MG63 (cell line): ENCODE measurements around the gene RBBP8. TPM values are rescaled to one million over a fixed set of nuclear protein-coding genes. Genes with fewer than 3 reads are reported as not detected.

Source experiments
- DNase-seq: peaks from one replicate; pipeline ENCODE4 v3.0.0-alpha.2; 2020
- H3K27me3 ChIP-seq: fragments of 250-450 bp; sonication (Bioruptor Pico); 2 replicates; pipeline ENCODE4 v1.5.1; 2020; ENCODE audit warnings: mild to moderate bottlenecking, moderate library complexity
- H3K36me3 ChIP-seq: fragments of 250-450 bp; sonication (Bioruptor Pico); 2 replicates; pipeline ENCODE4 v1.5.1; 2020; ENCODE audit warnings: mild to moderate bottlenecking, moderate library complexity
- H3K4me3 ChIP-seq: fragments of 250-450 bp; sonication (Bioruptor Pico); 2 replicates; pipeline ENCODE4 v1.5.1; 2020; ENCODE audit warnings: mild to moderate bottlenecking, moderate library complexity
- H3K9me3 ChIP-seq: fragments of 250-450 bp; sonication (Bioruptor Pico); 2 replicates; pipeline ENCODE4 v1.5.1; 2020; ENCODE audit warnings: mild to moderate bottlenecking, moderate library complexity
- total RNA-seq: library from RNA; depleted of rRNA; stranded (reverse); fragments of >200 nt; shearing (Covaris generic); gene quantifications from 2 replicates; pipeline ENCODE4 v1.2.3, GENCODE V29; 2014; ENCODE audit warnings: low replicate concordance

Gene RBBP8
- total RNA-seq, 1 experiment from 2014 or later, result 19.4 TPM

DNA sequence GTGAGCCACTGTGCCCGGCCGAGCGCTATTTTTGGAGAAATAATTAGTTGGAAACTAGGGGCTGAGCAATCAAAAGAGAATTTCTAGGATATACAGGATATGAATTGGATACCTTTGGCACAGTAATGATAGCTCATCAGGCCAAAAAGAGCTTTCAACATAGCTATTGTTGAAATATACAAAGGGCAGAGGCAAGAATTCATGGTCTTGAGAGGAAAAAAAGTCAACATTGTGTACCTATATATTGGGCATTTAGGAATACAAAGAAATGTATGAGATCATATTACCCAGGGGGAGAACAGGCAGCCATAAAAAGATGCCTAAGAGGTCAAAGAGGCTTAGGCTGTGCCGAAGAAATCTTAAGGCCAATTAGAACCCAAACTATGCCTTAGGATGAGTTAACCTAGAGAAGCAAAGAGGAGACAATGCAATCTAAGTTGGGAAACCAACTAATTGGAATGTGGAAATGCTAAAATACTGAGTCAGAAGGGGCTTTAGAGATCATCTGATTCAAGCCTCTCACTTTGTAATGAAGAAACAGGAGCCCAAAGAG lies 99.0 kb downstream of the RBBP8 start:
- no peaks in the 10 kb centered on the region for H3K27me3 ChIP-seq

DNA sequence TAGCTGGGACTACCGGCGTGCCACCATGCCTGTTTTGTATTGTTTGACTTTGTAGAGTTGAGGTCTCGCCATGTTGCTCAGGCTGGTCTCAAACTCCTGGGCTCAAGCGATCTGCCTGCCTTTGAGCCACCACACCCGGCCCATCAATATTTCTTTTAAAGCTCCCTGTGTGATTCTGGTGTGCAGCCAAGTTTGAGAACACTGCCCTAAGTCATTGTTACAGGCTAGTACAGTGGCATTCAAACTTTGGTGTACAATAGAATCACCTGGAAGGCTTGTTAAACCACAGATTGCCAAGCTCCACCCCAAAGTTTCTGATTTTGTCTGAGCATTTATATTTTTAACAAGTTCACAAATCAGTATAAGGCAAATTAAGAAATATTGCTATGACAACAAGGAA lies 99.9 kb downstream of the RBBP8 start:
- no peak overlapping the region for H3K4me3 ChIP-seq
- H3K9me3 ChIP-seq, result no peaks in the 10 kb centered on the region
- no peak for DNase-seq
- no peaks in the 10 kb centered on the region; the same call in 1 of the 2 replicates for H3K36me3 ChIP-seq
- H3K27me3 ChIP-seq, result no peaks in the 10 kb centered on the region

More for the DNA sequence above, 99.0 kb downstream of the RBBP8 start:
- H3K36me3 ChIP-seq, result no peaks in the 10 kb centered on the region; the same call in 1 of the 2 replicates
- no peak overlapping the region for H3K4me3 ChIP-seq
- no peak for DNase-seq
- no peaks in the 10 kb centered on the region for H3K9me3 ChIP-seq

DNA sequence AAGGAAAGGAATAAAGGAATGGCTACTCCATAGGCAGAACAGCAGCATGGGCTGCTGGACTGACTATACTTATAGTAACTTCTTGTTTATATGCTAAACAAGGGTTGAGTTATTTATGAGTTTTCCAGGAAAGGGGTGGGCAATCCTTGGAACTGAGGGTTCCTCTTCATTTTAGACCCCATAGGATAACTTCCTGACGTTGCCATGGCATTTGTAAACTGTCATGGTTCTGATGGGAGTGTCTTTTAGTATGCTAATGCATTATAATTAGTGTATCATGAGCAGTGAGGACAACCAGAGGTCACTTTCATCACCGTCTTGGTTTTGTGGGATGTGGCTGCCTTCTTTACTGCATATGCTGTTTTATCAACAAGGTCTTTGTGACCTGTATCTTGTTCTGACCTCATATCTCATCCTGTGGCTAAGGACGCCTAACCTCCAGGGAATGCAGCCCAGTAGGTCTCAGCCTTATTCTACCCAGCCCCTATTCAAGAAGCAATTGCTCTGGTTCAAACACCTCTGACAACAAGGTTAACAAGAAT lies 103.6 kb downstream of the RBBP8 start:
- DNase-seq, result no peak
- no peaks in the 10 kb centered on the region for H3K36me3 ChIP-seq
- no peaks in the 10 kb centered on the region for H3K9me3 ChIP-seq
- no peaks in the 10 kb centered on the region for H3K27me3 ChIP-seq
- H3K4me3 ChIP-seq, result no peak overlapping the region

DNA sequence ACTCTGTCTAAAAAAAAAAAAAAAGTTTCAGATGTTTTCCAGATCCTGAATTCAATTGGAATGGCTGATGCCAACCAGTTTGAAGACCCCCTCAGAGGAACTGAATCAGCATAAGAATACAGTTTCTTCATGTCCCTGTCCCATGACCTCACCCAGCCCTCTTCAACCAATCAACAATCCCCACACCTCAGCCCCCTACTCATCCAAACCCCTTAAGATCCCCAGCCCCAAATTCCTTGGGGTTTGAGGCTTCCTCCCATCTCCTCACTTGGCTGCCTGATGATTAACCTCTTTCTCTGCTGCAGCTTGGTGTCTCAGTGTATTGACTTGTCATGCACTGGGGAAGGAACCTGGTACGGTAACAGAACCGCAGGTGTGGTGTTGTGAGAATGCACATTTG lies 104.5 kb downstream of the RBBP8 start:
- no peak for DNase-seq
- Histone ChIP-seq H3K36me3 (no peaks in the 10 kb centered on the region), H3K4me3 (no peak overlapping the region), H3K27me3 (no peaks in the 10 kb centered on the region), H3K9me3 (no peaks in the 10 kb centered on the region)

DNA sequence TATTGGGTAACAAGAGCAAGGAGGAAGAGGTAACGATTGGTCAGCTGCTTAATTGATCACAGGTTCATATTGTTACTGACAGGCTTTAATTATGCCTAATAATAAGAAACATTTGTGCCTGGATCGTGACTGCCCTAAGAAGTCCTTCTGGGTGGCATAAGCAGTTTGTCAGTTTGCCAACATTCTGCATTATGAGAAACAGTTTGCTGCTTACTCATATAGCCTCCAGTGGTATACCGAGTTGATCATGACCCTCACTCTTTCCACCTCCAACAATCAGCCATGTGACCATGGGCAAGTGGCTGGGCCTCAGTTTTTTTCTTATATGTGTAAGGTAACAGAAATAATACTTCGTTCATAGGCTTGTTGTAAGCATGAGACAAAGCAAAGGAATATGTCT lies 105.6 kb downstream of the RBBP8 start:
- H3K27me3 ChIP-seq, result no peaks in the 10 kb centered on the region
- H3K36me3 ChIP-seq, result no peaks in the 10 kb centered on the region
- DNase-seq, result peak; percentile 35
- H3K4me3 ChIP-seq, result no peak overlapping the region
- H3K9me3 ChIP-seq, result no peaks in the 10 kb centered on the region

GRCh38 chr18:23042133-23042532 lies 109.0 kb downstream of the RBBP8 start:
- DNase-seq, result peak; percentile 59
- Histone ChIP-seq H3K27me3 (no peaks in the 10 kb centered on the region), H3K4me3 (no peak overlapping the region), H3K9me3 (no peaks in the 10 kb centered on the region), H3K36me3 (no peaks in the 10 kb centered on the region)

- no peak for DNase-seq
- no peaks in the 10 kb centered on the region for H3K9me3 ChIP-seq
- H3K36me3 ChIP-seq, result no peaks in the 10 kb centered on the region
- no peaks in the 10 kb centered on the region for H3K27me3 ChIP-seq
- no peak overlapping the region for H3K4me3 ChIP-seq
Measured at GRCh38 chr18:23043803-23044376, 110.8 kb downstream of the RBBP8 start.

DNA sequence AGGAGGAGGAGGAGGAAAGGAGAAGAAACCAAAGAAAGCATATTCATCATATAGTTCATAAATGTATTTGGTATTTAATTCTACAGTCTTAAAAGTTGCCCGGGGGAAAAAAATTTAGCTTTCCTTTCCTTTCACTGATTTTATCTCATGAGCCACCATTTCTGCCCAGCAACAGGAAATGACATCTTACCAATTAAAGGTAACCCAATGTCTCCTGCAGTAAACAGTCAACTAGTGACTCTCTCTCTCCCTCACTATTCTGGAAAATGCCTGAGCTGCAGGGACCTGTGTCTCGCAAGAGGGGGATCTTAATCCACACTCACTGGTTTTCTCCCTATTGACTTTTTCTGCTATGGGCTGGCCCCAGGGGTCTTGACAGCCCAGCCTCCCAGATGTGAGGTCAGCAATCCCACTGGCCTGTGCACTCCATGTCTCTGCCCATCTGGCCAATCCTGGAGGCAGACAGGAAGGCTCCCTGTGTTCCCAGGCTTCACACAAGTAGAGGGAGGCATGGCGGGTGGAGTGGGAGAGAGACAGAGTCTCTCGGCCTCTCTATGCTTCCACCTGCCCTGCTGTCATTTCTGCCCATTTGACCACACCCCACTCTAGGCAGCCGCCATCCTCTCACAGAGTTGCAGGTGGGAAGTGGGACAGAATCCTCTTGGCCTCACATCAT lies 116.7 kb downstream of the RBBP8 start:
- no peaks in the 10 kb centered on the region for H3K27me3 ChIP-seq
- no peaks in the 10 kb centered on the region for H3K9me3 ChIP-seq
- no peak overlapping the region for H3K4me3 ChIP-seq
- no peak for DNase-seq
- H3K36me3 ChIP-seq, result no peaks in the 10 kb centered on the region

DNA sequence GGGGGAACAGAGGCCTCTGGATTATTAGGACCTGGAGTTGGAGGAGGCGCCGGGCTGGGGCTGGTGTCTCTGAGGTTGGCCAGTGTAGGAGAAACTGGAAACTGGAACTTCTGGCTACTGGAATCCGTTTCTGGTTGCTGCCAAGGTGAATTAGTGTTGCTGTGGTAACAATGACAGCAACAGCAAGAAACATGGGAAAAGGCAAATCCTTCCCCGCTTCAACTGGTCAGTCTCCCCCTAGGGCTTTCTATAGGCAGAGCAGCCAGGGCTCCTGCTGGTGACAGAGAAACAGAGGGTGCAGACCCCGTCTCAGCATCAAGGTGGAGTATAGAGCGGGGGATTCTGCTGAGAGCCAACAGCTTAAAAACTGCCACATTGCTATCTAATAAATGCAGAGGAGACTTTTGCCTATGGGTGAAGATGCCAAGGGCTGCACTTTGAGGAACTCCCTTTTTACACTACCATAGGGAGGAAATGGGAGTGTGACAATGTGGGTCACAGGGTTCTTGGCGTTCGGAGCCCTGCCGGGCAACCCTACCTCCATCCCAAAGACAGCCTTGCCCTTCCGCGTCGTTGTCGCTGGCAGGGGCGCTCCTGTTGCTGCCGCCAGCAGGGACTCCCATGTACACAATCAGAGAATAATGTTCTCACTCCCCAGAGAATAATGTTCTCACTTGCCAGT lies 120.8 kb downstream of the RBBP8 start:
- Histone ChIP-seq H3K36me3 (no peaks in the 10 kb centered on the region), H3K4me3 (no peak overlapping the region)
- peak; percentile 49 for DNase-seq

DNA sequence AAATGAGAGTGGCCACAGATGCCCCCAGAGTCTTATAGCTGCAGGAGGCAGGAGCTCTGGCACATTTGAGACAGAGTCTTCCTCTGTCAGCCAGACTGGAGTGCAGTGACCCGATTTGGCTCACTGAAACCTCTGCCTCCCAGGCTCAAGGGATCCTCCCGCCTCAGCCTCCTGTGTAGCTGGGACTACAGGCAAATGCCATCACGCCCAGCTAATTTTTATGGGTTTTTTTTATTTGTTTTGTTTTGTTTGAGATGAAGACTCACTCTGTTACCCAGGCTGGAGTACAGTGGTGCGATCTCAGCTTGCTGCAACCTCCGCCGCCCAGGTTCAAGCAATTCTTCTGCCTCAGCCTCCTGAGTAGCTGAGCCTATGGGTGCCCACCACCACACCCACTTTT lies 121.4 kb downstream of the RBBP8 start:
- H3K4me3 ChIP-seq, result no peak overlapping the region
- H3K27me3 ChIP-seq, result no peaks in the 10 kb centered on the region
- no peaks in the 10 kb centered on the region for H3K36me3 ChIP-seq
- DNase-seq, result no peak
- H3K9me3 ChIP-seq, result no peaks in the 10 kb centered on the region

More for the DNA sequence above, 120.8 kb downstream of the RBBP8 start:
- Histone ChIP-seq H3K27me3 (no peaks in the 10 kb centered on the region), H3K9me3 (no peaks in the 10 kb centered on the region)

GRCh38 chr18:23056315-23056714 lies 123.2 kb downstream of the RBBP8 start:
- Histone ChIP-seq H3K36me3 (no peaks in the 10 kb centered on the region), H3K4me3 (no peak overlapping the region), H3K27me3 (no peaks in the 10 kb centered on the region)

GRCh38 chr18:23057096-23057495 lies 124.0 kb downstream of the RBBP8 start:
- Histone ChIP-seq H3K36me3 (no peaks in the 10 kb centered on the region), H3K9me3 (no peaks in the 10 kb centered on the region)

More at GRCh38 chr18:23056315-23056714, 123.2 kb downstream of the RBBP8 start:
- H3K9me3 ChIP-seq, result no peaks in the 10 kb centered on the region
- DNase-seq, result no peak

DNA sequence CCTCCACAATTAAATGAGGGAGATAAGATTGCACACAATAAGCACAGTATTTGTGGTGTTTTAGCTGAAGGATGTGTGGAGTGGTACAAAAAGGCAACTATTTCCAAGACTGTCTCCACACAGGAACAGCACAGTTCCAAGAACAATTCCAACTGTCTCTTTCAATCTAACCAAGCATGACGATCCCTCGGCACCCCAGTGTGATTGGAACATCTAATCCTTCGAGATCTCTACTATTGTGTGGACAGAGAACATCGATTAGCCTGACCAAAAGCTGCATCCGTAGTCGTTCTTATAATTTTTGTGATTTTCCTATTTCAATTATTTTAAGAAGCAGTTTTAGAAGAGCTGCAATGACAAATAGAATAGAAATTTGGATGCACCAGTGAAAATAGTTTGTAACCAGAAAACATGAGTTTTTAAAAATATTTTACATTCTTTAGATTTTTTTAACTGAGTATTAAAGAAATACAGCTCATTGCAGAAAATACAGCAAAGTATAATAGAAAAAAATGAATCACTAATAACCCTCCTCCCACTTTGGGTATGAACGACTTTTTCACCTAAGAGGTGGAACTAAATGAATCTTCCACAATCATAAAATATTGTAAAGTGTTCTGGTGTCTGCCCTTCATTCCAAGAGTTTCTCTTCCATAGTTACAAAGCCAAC lies 125.8 kb downstream of the RBBP8 start:
- no peak for DNase-seq
- peaks cover 4% of the 10 kb centered on the region; the same call in 1 of the 2 replicates for H3K9me3 ChIP-seq
- H3K4me3 ChIP-seq, result no peak overlapping the region

More at GRCh38 chr18:23057096-23057495, 124.0 kb downstream of the RBBP8 start:
- Histone ChIP-seq H3K27me3 (no peaks in the 10 kb centered on the region), H3K4me3 (no peak overlapping the region)
- no peak for DNase-seq

DNA sequence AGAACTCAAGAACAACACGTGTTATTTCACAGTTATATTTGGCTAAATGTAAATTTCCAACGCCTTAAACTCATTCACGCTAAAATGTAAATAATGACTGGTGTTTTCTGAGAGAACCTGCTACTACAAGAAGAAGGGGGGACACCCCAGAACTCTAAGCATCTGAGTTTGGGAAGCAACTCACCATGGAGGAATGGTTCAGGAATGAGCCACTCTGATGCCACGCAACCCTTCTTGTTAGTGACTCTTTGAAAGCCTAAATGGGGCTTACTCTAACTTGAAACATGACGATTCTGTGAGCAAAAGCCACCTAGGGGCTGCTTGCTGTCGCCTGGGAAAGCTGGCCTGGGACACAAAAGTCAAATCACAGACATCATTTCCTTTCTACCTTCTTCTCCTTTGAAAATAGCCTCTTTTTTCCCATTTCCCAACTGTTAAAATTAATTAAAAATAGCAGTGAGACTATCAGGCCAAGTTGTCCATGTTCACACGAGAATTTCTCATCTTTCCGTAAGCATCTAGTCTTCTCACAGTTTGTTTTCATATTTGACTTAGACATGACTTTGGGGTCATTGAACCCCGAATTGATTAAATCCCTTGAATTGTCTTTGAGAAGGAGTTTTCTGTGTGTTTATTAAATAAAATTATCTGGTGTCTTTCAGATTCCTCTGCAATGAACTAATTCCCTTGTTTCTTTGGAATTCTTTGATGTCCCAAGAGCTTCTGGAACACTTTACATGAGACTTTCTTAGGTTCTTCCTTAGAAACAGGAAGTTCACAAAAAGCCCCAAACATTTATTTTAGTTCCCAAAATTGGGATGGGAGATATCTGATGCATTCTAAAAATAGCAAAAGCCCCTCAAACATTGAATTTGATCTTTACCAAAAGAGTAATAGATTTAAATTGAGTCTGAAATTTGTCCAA lies 126.7 kb downstream of the RBBP8 start:
- H3K4me3 ChIP-seq, result no peak overlapping the region
- H3K9me3 ChIP-seq, result peaks cover 4% of the 10 kb centered on the region; the same call in 1 of the 2 replicates
- no peak for DNase-seq

More for the DNA sequence above, 125.8 kb downstream of the RBBP8 start:
- Histone ChIP-seq H3K27me3 (no peaks in the 10 kb centered on the region), H3K36me3 (no peaks in the 10 kb centered on the region)

GRCh38 chr18:23062011-23062410 lies 128.9 kb downstream of the RBBP8 start:
- peaks cover 4% of the 10 kb centered on the region; the same call in 1 of the 2 replicates for H3K9me3 ChIP-seq
- no peaks in the 10 kb centered on the region for H3K27me3 ChIP-seq
- H3K36me3 ChIP-seq, result no peaks in the 10 kb centered on the region
- H3K4me3 ChIP-seq, result no peak overlapping the region
- DNase-seq, result no peak

More for the DNA sequence above, 126.7 kb downstream of the RBBP8 start:
- Histone ChIP-seq H3K27me3 (no peaks in the 10 kb centered on the region), H3K36me3 (no peaks in the 10 kb centered on the region)
